Lower leg skin (tissue), 3 donors: ENCODE results near the gene ANGPT4.

Experiments
- CTCF ChIP-seq, 3 donors: fragments of 450-650 bp; IDR thresholded peaks; one replicate each; pipeline ENCODE4 v1.5.1; 2016; ENCODE audit warnings: antibody characterized with exemption in 3 of 3, mild to moderate bottlenecking in 3 of 3, moderate library complexity in 2 of 3
- POLR2A ChIP-seq, 2 donors: fragments of 450-650 bp; IDR thresholded peaks; one replicate each; pipeline ENCODE4 v1.6.1; 2016 to 2017; ENCODE audit warnings: antibody characterized with exemption in 2 of 2, mild to moderate bottlenecking in 1 of 2, moderate library complexity in 1 of 2

DNA sequence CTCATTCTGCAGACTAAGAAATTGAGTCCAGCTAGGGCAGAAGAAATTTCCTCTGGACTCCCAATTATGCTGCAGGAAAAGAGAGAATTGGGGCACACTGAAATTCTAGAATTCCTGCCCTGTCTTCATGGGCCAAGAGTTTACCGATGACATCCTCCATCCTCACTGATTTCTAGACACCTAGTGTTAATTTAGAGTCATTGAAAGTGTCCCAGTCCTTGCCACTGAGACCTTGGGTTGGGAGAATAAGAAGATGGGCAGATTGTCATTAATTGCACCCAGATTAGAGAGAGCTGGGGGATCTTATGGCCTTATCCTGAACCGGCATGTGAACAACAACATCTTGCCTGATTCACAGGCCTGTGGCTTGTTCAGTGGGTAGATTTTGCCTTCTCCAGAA, 29.0 kb downstream of the ANGPT4 start:
- TF ChIP-seq CTCF (IDR thresholded peaks at IDR 0.05) (no peak), POLR2A (IDR thresholded peaks at IDR 0.05) (no peak)
